GM21825 (cell line): ENCODE data around the gene TMEM176A.

Source experiments
- ATAC-seq: cut with Tn5 transposase; IDR thresholded peaks from one replicate; pipeline ENCODE4 v1.9.1; 2021; ENCODE audit warnings: mild to moderate bottlenecking, moderate library complexity; ENCODE audit not compliant: unreplicated experiment

Gene TMEM176A

GRCh38 chr7:150787321-150788281 lies 13.0 kb upstream of the TMEM176A start:
- ATAC-seq: no peak

DNA sequence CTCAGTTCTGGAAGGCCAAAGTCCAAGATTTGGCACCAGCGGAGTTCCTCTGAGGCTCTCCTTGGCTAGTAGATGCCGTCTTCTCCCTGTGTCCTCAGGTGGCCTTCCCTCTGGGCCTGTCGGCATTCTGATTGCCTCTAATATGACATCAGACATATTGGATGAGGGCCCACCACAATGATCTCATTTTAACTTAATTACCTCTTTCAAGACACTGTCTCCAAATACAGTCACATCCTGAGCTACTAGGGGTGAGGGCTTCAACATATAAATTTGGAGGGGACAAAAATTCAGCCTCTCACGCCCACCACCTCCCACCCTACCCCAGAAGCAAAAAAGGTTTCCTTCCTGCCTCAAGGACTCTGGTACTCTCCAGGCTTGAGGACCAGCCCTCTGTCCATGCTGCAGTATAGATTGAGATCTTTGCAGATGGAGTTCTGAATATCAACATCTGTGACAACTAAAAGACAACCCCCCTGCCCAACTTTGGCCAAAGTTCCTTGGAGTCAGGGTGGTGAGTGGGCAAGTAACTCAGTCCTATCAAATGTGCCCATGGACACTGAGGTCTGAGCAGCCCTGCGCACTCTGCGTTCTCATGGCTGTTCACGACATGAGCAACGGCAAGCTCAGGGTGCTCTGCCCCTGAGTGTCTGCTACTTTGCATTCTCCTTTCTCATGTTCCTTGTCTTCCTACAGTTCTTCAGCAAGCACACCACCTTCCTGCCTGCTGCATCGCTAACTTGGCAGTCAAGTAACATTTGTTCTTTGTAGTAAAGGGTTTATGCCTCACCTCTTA lies 11.9 kb upstream of the TMEM176A start:
- no peak for ATAC-seq

DNA sequence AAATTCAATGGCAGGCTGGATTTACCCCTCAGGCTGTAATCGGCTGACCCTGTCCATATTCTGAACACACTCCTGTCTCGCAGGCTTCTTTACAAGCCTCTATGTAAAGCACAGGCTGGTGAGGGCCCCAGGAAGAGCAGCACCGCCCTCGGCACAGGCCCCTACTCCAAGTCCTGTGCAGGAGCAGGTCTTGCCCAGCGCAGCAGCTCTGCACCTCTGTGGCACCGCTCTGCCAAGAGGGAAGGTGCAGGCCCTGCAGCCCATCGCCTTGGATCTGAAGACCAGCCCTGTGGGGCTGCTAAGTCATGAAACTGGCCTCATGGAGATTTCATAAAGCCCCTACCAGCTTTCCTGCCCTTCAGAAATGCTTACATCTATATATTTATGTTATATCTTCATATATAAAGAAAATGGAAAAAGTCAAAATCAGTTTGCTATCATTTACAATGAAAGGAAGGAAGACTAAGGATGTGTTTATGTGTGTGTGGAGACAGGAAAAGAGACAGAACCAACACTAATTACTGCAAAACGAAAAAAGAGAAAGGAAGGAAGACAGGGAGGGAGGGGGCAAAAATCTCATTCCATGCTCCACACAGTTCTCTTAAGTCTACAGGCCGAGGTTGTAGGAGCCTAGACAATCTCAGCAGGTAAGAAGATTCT lies 10.0 kb upstream of the TMEM176A start:
- ATAC-seq: no peak

GRCh38 chr7:150791304-150791703 lies 9.3 kb upstream of the TMEM176A start:
- ATAC-seq: no peak

GRCh38 chr7:150791746-150792452 lies 8.7 kb upstream of the TMEM176A start:
- ATAC-seq: no peak

- no peak for ATAC-seq
These were observed 6.9 kb upstream of the TMEM176A start for GRCh38 chr7:150793569-150794238.

- no peak for ATAC-seq
These were observed 2.9 kb upstream of the TMEM176A start for GRCh38 chr7:150797661-150798060.

DNA sequence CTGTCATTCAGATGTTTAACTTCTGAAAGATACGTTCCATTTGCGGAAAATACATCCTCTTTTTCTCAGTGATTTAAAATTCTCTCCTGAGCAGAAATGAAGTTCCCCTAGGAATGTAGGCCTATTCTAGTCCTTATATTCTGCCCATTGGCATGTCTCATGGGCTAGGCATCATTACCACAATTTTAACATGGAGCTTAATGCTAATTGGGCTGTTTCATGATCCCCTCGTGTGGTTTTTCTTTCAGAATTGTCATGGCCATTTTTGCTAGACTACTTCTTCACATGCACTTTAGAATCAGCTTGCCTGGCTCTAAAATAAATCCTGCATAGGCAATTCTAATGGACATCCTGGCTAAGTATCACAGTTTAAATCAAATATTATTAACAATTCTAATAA lies 1.4 kb upstream of the TMEM176A start:
- ATAC-seq: no peak

DNA sequence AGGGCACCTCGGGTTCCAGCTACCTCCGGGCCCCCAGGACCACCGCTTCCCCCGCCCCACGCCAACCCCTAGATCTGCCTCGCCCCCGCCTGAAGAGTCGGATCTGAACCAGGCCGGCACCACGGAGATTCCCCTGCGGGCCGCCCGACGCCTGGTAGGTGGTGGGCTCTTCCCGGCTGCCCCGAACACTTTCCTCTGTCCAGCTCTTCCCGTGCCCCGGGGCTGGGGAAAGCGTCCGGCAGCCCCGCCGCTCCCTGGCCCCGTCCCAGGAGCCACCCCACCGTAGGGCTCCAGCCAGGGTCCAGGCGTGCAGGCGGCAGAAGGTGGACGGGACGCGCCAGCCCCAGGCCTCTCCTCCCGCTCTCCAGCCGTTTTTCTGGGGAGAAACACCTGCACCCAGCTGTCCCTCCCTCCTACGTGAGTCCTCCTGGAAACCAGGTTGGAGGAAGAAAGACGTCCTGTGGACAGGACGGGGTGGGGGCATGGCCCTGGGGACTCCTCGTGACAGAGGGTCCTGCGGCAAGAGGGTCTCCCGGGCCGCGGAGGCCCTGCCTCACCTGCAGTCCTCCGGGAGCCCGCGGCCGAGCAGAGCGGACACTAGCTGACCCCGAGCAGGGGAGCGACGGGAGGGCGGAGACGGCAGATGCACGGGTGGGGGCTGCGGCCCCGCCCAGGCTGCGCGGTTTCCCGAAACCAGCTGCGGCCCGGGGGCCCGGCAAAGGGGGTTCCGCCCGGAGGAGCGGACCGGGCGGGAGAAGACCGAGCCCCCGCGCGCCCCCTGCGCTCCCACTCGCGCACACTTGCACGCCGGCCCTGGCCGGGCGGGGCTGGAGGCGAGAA lies 608 bp upstream of the TMEM176A start, which contains the start of gene TMEM176B:
TMEM176B (minus strand) TSS at position 624 of the 840 bp plus-strand sequence. CDS start 3,795 bp downstream, outside the sequence.
- no peak for ATAC-seq

DNA sequence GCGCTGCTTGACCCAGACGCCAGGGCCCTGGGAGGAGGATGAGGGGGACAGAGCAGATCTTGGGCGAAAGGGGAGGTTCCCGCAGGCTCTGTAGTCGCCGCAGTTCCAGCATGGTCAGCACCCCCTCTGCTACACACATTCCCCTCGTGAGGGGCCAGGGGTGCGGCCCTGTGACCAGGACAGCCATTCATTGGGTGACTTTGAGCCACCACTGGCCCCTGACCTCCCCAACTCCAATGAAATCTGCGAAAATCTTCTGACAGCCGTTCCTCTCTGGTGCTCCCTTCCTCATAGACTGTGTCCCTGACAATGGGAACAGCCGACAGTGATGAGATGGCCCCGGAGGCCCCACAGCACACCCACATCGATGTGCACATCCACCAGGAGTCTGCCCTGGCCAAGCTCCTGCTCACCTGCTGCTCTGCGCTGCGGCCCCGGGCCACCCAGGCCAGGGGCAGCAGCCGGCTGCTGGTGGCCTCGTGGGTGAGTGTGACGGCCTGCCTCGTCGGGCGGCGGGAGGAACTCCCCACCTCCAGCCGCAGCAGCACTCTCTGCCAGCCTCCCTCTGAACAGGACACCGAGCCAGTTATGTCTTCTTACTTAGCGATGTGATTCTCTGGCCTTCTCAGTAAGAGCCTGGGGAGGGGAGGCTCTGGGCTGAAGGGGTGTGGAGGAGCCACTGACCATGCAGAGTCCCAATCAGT lies 825 bp downstream of the TMEM176A start:
- no peak for ATAC-seq

- no peak for ATAC-seq
These were observed 1.6 kb downstream of the TMEM176A start for GRCh38 chr7:150801946-150802771.

DNA sequence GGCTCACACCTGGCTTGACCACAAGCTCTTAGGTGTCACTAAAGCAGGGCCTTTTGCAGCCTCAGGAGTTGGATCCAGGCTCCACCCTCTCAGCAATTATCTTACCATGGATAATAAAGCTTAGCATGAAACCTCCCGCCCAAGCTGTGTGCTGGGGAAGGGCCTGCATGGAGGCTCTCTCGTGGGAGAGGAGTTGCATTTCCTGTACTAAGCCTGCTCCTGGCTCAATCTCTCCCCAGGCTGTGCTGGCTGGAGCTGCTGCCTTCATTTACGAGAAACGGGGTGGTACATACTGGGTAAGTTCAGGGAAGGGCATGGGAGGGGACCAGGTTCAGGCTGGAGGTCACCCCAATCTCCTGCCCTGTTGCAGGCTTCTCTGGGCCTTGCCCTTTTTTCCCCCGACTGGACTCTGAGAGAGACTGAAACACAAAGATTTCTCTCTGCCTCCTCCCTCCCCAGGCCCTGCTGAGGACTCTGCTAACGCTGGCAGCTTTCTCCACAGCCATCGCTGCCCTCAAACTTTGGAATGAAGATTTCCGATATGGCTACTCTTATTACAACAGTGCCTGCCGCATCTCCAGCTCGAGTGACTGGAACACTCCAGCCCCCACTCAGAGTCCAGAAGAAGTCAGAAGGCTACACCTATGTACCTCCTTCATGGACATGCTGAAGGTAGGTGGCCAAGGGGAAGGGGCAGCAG lies 2.7 kb downstream of the TMEM176A start:
- ATAC-seq: no peak

- ATAC-seq: no peak
These were observed 4.2 kb downstream of the TMEM176A start for GRCh38 chr7:150804802-150805201.

GRCh38 chr7:150805864-150806263 lies 5.3 kb downstream of the TMEM176A start:
- ATAC-seq: no peak

DNA sequence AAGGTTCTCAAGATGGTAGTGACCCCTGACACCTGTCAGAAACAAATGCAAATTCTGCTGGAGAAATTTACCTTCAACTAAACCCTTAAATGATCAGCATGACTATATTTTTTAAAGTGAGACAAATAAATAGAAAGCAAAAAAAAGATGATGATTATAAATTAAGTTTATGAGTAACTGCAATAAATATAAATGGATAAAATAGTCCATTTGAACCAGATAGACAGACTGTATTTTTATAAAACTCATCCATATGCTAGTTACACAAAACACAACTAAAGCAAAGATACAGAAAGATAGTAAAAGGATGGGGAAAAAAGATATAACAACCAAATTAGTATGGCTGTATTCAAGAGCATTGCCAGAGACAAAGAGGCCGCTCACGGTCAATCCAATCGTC lies 5.9 kb downstream of the TMEM176A start:
- ATAC-seq: no peak

GRCh38 chr7:150806863-150807262 lies 6.3 kb downstream of the TMEM176A start:
- ATAC-seq: no peak
